Tibial artery (tissue), 4 donors: ENCODE data around the gene ADAMTSL1.

Source experiments
- DNase-seq, 2 donors: peaks; one replicate each; pipeline ENCODE4 v3.0.0-alpha.2; 2019
- H3K27ac ChIP-seq, 2 donors: fragments of 200-600 bp; sonication (generic) in 1 of 2; 1 replicate in 1 of 2; 2 replicates in 1 of 2; pipeline ENCODE4 v1.5.1; 2018 to 2019; ENCODE audit warnings: mild to moderate bottlenecking in 1 of 2
- H3K27me3 ChIP-seq, 2 donors: fragments of 200-600 bp; sonication (generic) in 1 of 2; one replicate each; pipeline versions ENCODE4 v1.5.1 to v1.6.0; 2016 to 2019
- H3K36me3 ChIP-seq, 3 donors: fragments of 200-600 bp; sonication (generic) in 2 of 3; one replicate each; pipeline ENCODE4 v1.5.1; 2016 to 2019; ENCODE audit warnings: mild to moderate bottlenecking in 2 of 3
- H3K4me1 ChIP-seq, 4 donors: fragments of 200-600 bp; sonication (generic) in 2 of 4; 1 replicate in 3 of 4; 2 replicates in 1 of 4; pipeline ENCODE4 v1.5.1; 2016 to 2019
- H3K4me3 ChIP-seq, 2 donors: fragments of 200-600 bp; sonication (generic) in 1 of 2; 1 replicate in 1 of 2; 2 replicates in 1 of 2; pipeline ENCODE4 v1.5.1; 2018 to 2019; ENCODE audit warnings: mild to moderate bottlenecking in 2 of 2
- H3K9me3 ChIP-seq, 3 donors: fragments of 200-600 bp; sonication (generic) in 1 of 3; one replicate each; pipeline ENCODE4 v1.5.1; 2016 to 2019
- intact Hi-C: fragments of 100-400 bp; cut with DNase I; formaldehyde crosslinking; loops from one replicate; pipeline ENCODE4 v1.15.0; 2023; ENCODE audit warnings: low total_unique reads
- TF ChIP-seq, protein P1 (sequence below), 2 experiments: fragments of 200-600 bp in 1 of 2; fragments of 450-650 bp in 1 of 2; IDR thresholded peaks; one replicate each; pipeline ENCODE4 v1.5.1; 2017 to 2019; ENCODE audit warnings: antibody characterized with exemption in 2 of 2, mild to moderate bottlenecking in 1 of 2, moderate library complexity in 1 of 2

ADAMTSL1 gene

DNA sequence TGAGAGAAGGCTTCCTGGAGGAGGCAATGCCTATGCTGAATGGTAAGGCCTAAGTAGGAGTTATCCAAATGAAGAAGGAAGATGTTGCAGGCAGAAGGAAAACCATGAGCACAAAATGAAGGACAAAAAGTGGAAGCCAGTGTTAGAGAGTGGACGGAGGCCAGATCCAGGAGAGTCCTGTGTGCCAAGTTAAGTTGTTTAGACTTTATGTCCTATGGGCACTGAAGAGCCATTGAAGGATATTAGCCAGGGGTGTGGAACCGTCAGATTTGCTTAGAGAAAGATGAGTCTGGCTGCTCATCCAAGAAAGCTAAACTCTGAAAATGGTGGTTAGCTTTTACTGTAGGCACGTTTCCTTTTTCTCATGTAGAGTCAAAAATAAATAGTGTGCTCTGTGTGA lies 254.7 kb downstream of the ADAMTSL1 start:
- no peak overlapping the region for H3K27ac ChIP-seq
- no peaks in the 10 kb centered on the region for H3K36me3 ChIP-seq
- no peak overlapping the region for H3K4me3 ChIP-seq
- TF ChIP-seq, protein P1, sequence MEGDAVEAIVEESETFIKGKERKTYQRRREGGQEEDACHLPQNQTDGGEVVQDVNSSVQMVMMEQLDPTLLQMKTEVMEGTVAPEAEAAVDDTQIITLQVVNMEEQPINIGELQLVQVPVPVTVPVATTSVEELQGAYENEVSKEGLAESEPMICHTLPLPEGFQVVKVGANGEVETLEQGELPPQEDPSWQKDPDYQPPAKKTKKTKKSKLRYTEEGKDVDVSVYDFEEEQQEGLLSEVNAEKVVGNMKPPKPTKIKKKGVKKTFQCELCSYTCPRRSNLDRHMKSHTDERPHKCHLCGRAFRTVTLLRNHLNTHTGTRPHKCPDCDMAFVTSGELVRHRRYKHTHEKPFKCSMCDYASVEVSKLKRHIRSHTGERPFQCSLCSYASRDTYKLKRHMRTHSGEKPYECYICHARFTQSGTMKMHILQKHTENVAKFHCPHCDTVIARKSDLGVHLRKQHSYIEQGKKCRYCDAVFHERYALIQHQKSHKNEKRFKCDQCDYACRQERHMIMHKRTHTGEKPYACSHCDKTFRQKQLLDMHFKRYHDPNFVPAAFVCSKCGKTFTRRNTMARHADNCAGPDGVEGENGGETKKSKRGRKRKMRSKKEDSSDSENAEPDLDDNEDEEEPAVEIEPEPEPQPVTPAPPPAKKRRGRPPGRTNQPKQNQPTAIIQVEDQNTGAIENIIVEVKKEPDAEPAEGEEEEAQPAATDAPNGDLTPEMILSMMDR (IDR thresholded peaks at IDR 0.05): no peak
- no peak for DNase-seq
- intact Hi-C loops: no loop called here
- H3K4me1 ChIP-seq: no peaks in the 10 kb centered on the region
- H3K27me3 ChIP-seq: no peaks in the 10 kb centered on the region
- no peaks in the 10 kb centered on the region for H3K9me3 ChIP-seq

DNA sequence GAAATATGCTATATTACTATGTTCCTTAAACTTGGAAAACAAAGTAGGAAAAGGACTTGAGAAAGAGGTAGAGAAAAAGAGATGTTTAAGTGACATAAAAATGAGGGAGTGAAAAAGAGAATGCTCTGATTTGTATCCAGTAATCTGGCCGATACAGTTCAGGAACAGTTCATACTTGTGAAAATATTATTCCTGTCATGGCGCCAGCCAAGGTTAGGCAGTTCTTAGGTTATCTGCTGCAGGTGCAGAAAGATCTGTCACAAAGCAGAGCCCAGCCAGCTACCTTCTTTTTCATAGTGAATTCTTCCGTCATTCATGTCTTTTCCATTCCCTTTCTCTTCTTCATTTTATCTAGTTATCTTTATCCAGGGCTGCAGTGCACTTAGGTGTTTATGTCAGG lies 256.3 kb downstream of the ADAMTSL1 start:
- Histone ChIP-seq H3K4me1 (no peaks in the 10 kb centered on the region), H3K4me3 (no peak overlapping the region), H3K27me3 (no peaks in the 10 kb centered on the region), H3K9me3 (no peaks in the 10 kb centered on the region), H3K36me3 (no peaks in the 10 kb centered on the region), H3K27ac (no peak overlapping the region)
- intact Hi-C loops: no loop called here
- TF ChIP-seq, protein P1 (IDR thresholded peaks at IDR 0.05): no peak
- DNase-seq: no peak

DNA sequence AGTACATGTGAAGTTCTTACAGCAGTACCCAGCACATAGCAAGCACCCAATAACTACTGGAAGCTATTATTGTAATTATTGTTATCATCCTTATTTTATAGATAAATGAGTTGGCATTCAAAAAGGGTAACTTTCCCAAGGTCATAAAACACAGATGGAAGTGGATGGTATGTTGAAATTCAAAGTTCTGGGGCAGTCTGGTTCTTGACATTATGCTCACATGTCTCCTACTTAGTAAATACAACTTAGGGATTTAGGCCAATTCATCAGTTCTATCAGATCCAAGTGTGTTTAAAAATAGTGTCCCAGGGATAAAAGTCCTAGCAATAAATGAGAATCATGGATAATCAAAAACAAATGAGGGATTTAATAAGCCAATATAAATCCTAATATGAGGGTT lies 265.2 kb downstream of the ADAMTSL1 start:
- H3K4me1 ChIP-seq: no peaks in the 10 kb centered on the region
- no peak overlapping the region for H3K4me3 ChIP-seq
- no peaks in the 10 kb centered on the region for H3K27me3 ChIP-seq
- H3K9me3 ChIP-seq: no peaks in the 10 kb centered on the region
- intact Hi-C loops: no loop called here
- TF ChIP-seq, protein P1 (IDR thresholded peaks at IDR 0.05): no peak
- no peak for DNase-seq
- H3K36me3 ChIP-seq: no peaks in the 10 kb centered on the region
- H3K27ac ChIP-seq: no peak overlapping the region

DNA sequence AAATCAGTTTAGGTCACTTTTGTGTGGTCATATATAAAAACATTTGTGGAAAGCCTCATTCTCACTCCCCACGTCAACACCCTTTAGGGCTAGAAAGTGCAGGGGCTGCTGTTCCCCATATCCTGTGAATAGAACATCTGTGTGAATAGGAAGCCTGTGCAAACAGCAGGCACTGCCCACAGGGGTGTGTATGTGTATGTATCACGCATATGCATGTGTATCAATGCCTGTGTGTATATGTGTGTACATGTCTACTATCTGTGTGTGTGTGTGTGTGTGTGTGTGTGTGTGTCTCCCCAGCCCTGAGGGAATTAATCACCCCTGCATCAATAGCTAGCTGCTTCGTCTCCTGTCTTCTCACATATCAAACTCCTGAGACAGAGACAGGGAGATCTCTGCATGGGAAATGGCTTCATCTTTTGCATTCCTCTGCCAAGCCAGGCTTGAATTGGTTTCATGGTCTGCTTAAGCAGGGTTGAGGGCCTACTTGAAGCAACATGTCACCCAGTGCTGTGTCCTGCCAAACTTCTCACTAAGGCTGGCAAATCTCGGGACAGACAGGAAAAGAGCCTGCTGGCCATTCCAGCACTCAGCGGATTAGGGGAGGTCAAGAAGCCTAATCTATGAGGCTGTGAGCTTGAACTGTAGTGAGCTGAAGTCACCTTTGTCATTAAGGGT lies 265.8 kb downstream of the ADAMTSL1 start:
- H3K27ac ChIP-seq: no peak overlapping the region
- H3K36me3 ChIP-seq: no peaks in the 10 kb centered on the region
- no peaks in the 10 kb centered on the region for H3K9me3 ChIP-seq
- intact Hi-C loops: no loop called here
- TF ChIP-seq, protein P1 (IDR thresholded peaks at IDR 0.05): no peak
- DNase-seq: no peak
- no peaks in the 10 kb centered on the region for H3K4me1 ChIP-seq
- H3K4me3 ChIP-seq: no peak overlapping the region
- H3K27me3 ChIP-seq: no peaks in the 10 kb centered on the region

DNA sequence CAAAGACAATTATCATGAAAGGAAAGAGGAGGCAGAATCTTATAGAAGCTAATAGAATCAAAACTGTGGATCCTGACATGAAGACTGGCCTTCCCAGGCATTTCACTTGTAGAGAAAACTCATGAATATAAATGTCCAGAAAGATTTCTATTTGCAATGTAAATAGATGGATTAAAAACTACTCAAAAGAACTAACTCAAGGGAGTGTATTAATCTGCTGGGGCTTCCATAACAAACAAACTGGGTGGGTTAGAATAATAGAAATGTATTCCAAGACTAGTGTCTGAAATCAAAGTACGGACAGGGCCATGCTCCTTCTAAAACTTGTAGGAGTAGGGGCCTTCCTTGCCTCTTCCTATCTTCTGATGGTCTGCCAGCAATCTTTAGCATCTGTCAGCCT lies 267.4 kb downstream of the ADAMTSL1 start:
- TF ChIP-seq, protein P1 (IDR thresholded peaks at IDR 0.05): no peak
- intact Hi-C loops: no loop called here
- Histone ChIP-seq H3K9me3 (no peaks in the 10 kb centered on the region), H3K4me3 (no peak overlapping the region), H3K4me1 (no peaks in the 10 kb centered on the region), H3K27ac (no peak overlapping the region), H3K36me3 (no peaks in the 10 kb centered on the region), H3K27me3 (no peaks in the 10 kb centered on the region)
- no peak for DNase-seq

DNA sequence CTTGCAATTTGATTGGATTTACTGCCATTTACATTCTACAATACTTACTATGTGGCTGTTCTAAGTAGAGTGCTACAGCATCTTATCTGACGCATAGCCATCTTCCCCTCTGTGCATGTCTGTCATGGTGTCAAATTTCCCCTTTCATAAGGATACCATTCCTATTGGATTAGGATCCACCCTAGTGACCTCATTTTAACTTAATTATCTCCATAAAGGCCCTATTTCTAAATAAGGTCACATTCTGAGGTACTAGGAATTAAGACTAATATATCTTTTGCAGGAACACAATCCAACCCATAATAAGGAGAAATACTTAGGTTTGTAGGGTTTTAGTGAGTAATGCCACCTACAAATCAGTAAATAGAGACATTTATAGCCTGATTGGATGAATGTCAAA lies 268.0 kb downstream of the ADAMTSL1 start:
- H3K9me3 ChIP-seq: no peaks in the 10 kb centered on the region
- no peaks in the 10 kb centered on the region for H3K27me3 ChIP-seq
- no peak for DNase-seq
- H3K36me3 ChIP-seq: no peaks in the 10 kb centered on the region
- no peak overlapping the region for H3K4me3 ChIP-seq
- TF ChIP-seq, protein P1 (IDR thresholded peaks at IDR 0.05): no peak
- intact Hi-C loops: no loop called here
- no peaks in the 10 kb centered on the region for H3K4me1 ChIP-seq
- H3K27ac ChIP-seq: no peak overlapping the region
